GM21737 (cell line): ENCODE results near the gene HHIP.

Experiments
- ATAC-seq: cut with Tn5 transposase; IDR thresholded peaks from one replicate; pipeline ENCODE4 v1.9.1; 2021; ENCODE audit warnings: mild to moderate bottlenecking, moderate library complexity; ENCODE audit not compliant: unreplicated experiment

Gene HHIP

GRCh38 chr4:144653781-144654545 lies 8.0 kb downstream of the HHIP start:
- ATAC-seq, result no peak

GRCh38 chr4:144655491-144655890 lies 9.5 kb downstream of the HHIP start:
- no peak for ATAC-seq

GRCh38 chr4:144656850-144657249 lies 10.9 kb downstream of the HHIP start:
- ATAC-seq, result no peak

- ATAC-seq, result no peak
These were observed 12.1 kb downstream of the HHIP start for GRCh38 chr4:144658015-144658567.

- no peak for ATAC-seq
These were observed 12.9 kb downstream of the HHIP start for GRCh38 chr4:144658903-144659302.

GRCh38 chr4:144659447-144659846 lies 13.5 kb downstream of the HHIP start:
- ATAC-seq, result no peak

- no peak for ATAC-seq
These were observed 18.0 kb downstream of the HHIP start for GRCh38 chr4:144663834-144664475.

- ATAC-seq, result no peak
These were observed 20.7 kb downstream of the HHIP start for GRCh38 chr4:144666539-144667175.

GRCh38 chr4:144667500-144667899 lies 21.5 kb downstream of the HHIP start:
- no peak for ATAC-seq

- ATAC-seq, result no peak
These were observed 24.8 kb downstream of the HHIP start for GRCh38 chr4:144670776-144671175.

GRCh38 chr4:144674711-144675110 lies 28.8 kb downstream of the HHIP start:
- no peak for ATAC-seq

GRCh38 chr4:144681806-144682205 lies 35.9 kb downstream of the HHIP start:
- no peak for ATAC-seq

GRCh38 chr4:144683516-144683915 lies 37.6 kb downstream of the HHIP start:
- no peak for ATAC-seq

- ATAC-seq, result no peak
These were observed 40.0 kb downstream of the HHIP start for GRCh38 chr4:144685911-144686310.

- no peak for ATAC-seq
These were observed 41.0 kb downstream of the HHIP start for GRCh38 chr4:144686921-144687320.

GRCh38 chr4:144687466-144687865 lies 41.5 kb downstream of the HHIP start:
- ATAC-seq, result no peak

- ATAC-seq, result no peak
These were observed 42.1 kb downstream of the HHIP start for GRCh38 chr4:144688035-144688569.

GRCh38 chr4:144689125-144689524 lies 43.2 kb downstream of the HHIP start:
- ATAC-seq, result no peak

GRCh38 chr4:144695721-144696120 lies 49.8 kb downstream of the HHIP start:
- ATAC-seq, result no peak

GRCh38 chr4:144696376-144696775 lies 50.4 kb downstream of the HHIP start:
- ATAC-seq, result no peak

- no peak for ATAC-seq
These were observed 53.6 kb downstream of the HHIP start for GRCh38 chr4:144699565-144699964.
